Middle frontal gyrus (tissue), 1 donor: ENCODE measurements around the gene RBMS1.

Source experiments
- DNase-seq: peaks from one replicate; pipeline ENCODE4 v3.0.0-alpha.2; 2015; ENCODE audit warnings: low spot score; ENCODE audit errors: extremely low spot score

RBMS1 gene

DNA sequence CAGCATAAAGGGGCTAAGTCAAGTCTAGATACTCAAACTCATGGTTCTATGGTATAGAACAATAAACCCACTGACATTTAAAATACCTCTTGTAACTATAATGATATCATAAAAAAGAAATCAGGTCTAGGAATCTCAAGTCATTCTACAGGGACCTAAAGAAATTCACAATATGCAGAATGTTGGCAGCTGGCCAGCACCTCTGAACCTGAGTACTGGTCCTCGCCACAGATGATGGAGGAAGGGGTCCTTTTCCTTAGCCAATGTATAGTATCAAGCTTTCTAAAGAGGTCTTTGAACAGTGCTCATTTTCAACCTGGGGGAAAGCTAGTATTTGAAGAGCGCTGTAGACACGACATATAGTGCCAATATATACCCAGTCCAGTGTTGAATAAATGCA, 185.1 kb downstream of the RBMS1 start:
- DNase-seq, result no peak

DNA sequence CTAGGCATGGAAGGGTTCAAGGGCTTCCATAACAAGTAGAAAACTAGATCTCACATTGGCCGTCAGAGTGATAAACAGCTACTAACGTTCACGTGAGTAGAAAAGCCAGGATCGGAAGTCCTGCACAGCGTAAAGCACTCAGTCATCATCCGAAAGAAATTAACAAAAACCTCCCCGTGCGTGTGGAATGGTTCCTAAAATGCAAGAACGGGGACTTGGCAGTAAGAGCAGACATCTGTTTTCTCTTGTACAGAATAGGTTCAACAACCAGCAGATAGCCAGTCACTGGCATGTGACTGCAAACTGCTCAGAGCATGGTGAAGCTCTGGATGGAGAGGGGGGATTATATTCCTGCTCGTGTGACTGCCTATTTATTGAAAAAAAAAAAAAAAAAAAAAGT, 186.6 kb downstream of the RBMS1 start:
- no peak for DNase-seq

- DNase-seq, result no peak
These were observed 188.4 kb downstream of the RBMS1 start for GRCh38 chr2:160305081-160305750.

GRCh38 chr2:160303527-160303926, 190.1 kb downstream of the RBMS1 start:
- no peak for DNase-seq

- no peak for DNase-seq
These were observed 190.5 kb downstream of the RBMS1 start for GRCh38 chr2:160303076-160303475.

GRCh38 chr2:160301420-160301819, 192.2 kb downstream of the RBMS1 start:
- DNase-seq, result no peak

- no peak for DNase-seq
These were observed 193.4 kb downstream of the RBMS1 start for GRCh38 chr2:160300203-160300602.

GRCh38 chr2:160299540-160299939, 194.1 kb downstream of the RBMS1 start:
- no peak for DNase-seq

DNA sequence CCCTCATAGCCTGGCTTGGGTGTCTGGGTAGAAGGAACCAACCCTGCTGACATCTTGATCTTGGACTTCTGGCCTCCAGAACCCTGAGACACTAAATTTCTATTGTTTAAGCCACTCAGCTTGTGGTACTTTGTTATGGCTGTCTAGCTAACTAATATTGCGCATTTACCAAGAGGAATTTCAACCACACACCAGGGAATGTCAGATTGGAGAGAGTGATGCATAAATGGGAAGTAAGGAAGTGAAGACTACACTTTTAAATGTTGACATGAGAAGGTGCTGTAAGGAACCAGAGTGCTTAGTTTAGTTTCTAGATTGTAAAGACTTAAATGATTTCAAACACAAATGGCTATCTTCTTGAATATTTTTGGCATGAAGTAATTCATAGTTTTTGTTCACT, 194.6 kb downstream of the RBMS1 start:
- DNase-seq, result no peak

DNA sequence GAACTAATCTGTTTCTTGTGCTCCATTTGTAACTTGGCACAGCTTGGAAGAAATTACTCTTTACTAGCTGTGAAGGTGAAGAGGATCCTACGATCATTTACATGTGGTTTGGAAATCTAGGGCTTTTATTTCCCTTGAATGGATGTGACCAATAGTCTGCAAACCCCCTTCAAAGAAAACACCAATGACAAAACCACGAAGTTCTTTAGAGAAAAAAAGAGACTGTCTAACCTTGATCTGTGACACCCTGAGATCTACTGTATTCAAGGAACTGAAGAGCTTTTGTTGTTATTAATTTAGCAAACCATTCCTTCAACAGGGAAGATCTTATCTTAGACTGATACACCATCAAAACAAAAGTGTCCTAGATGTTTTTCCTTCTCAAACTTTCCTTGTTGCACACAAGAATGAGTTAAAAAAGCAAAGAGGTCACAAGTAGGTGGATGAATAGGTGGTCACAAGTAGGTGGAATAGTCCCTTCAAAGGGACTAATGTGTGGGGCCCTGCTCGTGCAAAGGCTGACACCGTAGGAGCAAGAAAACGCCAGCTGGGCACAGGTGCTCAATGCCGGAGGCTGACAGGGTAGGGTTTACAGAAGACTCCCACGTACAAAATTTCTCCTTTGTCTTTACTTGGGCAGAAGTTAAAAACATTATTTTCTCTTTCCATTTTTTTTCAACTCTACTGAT, 197.9 kb downstream of the RBMS1 start:
- no peak for DNase-seq

DNA sequence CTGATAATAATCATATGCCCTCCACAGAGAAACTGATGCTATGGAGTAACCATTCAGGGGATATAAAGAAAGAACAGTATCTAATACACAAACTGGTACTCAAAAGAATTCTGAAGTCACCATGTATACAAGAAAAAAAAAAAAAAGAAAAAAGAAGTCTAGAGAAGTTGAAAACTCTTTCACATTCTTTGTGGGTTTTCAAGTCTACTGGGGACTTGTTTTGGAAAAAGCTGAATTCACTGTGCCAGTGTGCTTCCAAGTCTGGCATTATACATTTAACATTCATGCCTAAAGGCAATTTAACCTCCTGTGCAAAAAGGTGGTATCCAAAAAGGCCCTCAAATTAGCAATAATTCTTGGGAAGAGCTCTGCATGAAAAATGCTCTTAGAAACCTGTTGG, 198.7 kb downstream of the RBMS1 start:
- no peak for DNase-seq

DNA sequence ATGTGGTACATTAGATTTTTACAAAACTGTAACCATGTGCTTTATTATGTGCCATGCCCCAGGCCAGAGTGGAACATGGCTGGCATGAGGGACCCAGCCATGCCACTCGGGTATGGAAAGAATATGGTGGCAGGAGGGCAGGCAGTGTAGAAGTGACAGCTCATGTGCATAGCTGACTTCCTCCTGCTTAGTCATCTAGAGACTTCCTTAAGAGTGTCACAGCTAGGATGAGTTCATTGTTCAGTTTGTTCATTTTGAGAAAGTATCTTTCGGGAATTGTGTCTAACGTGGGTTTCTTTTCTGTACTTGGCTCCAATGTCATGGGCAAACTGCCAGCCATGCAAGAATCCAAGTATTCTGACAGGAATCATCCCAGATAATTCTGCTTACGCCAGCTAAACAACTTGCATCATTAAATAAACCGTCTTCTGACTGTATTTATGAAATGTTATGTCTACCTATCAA, 199.2 kb downstream of the RBMS1 start:
- no peak for DNase-seq

DNA sequence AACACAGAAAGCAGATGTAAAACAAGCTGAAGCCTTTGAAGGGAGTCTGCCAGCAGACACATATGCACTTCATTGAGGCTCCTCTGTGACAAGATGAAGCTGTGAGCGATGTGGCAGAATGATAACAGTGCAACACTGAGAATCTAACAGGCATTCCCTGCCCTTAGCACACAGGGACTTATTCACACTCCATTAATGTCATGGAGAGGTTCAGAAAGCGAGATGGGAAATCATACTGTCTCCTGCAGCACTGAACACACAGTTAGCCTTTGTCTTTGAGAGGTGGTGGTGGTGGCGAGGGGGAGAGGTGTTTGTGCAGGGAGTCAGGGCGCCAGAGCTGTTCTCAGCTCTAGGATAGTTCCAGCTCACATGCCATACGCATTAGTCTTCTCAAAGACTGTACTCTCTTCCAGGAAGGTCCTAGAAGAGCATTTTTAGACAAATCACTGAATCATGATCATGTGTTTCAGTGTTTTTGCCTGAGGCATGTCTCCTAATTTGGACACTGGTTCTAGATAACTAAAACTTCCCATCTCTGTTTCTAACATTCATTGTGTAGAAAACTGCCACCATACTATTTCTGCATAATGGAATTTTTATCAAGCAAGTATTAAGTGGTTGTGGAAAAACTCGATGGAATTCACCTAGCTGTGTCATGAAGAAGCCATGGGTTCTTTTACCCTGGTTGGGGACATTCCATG, 200.1 kb downstream of the RBMS1 start:
- no peak for DNase-seq

GRCh38 chr2:160292225-160292624, 201.4 kb downstream of the RBMS1 start:
- DNase-seq, result no peak

GRCh38 chr2:160291382-160291781, 202.2 kb downstream of the RBMS1 start:
- DNase-seq, result no peak

DNA sequence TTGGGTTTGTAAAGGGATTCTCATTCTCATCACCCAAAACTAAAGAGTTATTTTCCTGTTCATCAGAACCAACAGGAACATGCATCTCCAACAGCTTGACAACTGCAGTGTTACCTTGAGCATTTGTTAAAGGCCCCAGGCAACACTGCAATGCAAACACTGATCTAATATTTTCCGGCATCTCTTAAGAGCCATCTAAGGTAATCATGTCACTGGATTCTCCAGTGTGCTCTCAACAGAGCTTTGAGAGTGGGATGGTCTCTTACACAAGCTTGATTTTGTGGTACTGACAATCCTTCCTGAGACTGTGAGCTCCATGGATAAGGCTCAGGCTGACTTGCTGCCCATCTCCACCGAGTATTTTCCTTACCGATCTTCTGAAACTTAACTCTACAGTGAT, 203.0 kb downstream of the RBMS1 start:
- no peak for DNase-seq

GRCh38 chr2:160289831-160290230, 203.8 kb downstream of the RBMS1 start:
- no peak for DNase-seq

- DNase-seq, result no peak
These were observed 204.5 kb downstream of the RBMS1 start for GRCh38 chr2:160289126-160289525.

GRCh38 chr2:160288324-160288723, 205.3 kb downstream of the RBMS1 start:
- DNase-seq, result no peak

GRCh38 chr2:160287476-160287875, 206.1 kb downstream of the RBMS1 start:
- DNase-seq, result no peak

- DNase-seq, result no peak
These were observed 207.1 kb downstream of the RBMS1 start for GRCh38 chr2:160286551-160286950.

DNA sequence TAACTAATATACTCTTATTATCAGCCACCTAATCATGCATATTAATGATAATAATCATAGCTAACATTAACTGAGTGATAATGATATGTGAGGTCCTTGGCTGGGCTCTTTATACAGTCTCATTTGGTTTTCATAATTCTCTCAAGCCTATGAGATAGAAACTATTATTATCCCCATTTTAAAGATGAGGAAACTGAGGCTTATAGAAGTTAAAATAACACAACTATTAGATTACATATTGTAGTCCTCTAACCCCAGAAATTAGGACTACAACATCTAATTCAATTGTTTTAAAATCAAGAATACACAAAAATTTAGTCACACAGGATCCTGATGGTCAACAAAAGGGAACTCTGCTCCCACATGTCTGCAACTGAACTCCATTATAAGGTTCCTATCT, 209.9 kb downstream of the RBMS1 start:
- DNase-seq, result no peak
